H9 (cell line): ENCODE data around the gene CADM1. TPM values are rescaled to one million over a fixed set of nuclear protein-coding genes. Genes with fewer than 3 reads are reported as not detected.

ENCODE experiments used
- DNase-seq: peaks from one replicate; pipeline ENCODE4 v3.0.0-alpha.2; 2017
- H2AFZ ChIP-seq: one replicate; pipeline ENCODE4 v1.6.1; 2013; ENCODE audit warnings: mild to moderate bottlenecking, low read length, control low read depth, moderate library complexity
- H2AK5ac ChIP-seq: 2 replicates; pipeline ENCODE4 v1.6.1; 2013; ENCODE audit warnings: low read length, control low read depth, mixed read lengths; ENCODE audit not compliant: insufficient read length
- H2BK120ac ChIP-seq: one replicate; pipeline ENCODE4 v1.6.1; 2013; ENCODE audit warnings: low read depth, mild to moderate bottlenecking, low read length, control low read depth, inconsistent platforms; ENCODE audit not compliant: poor library complexity, severe bottlenecking
- H2BK12ac ChIP-seq: 2 replicates; pipeline ENCODE4 v1.6.1; 2013; ENCODE audit warnings: low read length, control low read depth, mixed read lengths, low read depth; ENCODE audit not compliant: insufficient read length
- H2BK15ac ChIP-seq: 2 replicates; pipeline ENCODE4 v1.6.1; 2013; ENCODE audit warnings: low read depth, low read length, control low read depth
- H2BK20ac ChIP-seq: one replicate; pipeline ENCODE4 v1.6.1; 2013; ENCODE audit warnings: low read depth, mild to moderate bottlenecking, low read length, control low read depth, inconsistent platforms; ENCODE audit not compliant: poor library complexity, severe bottlenecking
- H2BK5ac ChIP-seq: 2 replicates; pipeline ENCODE4 v1.6.1; 2013; ENCODE audit warnings: low read length, control low read depth, mixed read lengths; ENCODE audit not compliant: insufficient read length
- H3K14ac ChIP-seq: 2 replicates; pipeline ENCODE4 v1.6.1; 2013; ENCODE audit warnings: low read length, control low read depth; ENCODE audit not compliant: insufficient read depth
- H3K18ac ChIP-seq: 2 replicates; pipeline ENCODE4 v1.6.1; 2013; ENCODE audit warnings: low read depth, mild to moderate bottlenecking, mixed read lengths, low read length, control low read depth; ENCODE audit not compliant: insufficient read length
- H3K23ac ChIP-seq: 2 replicates; pipeline ENCODE4 v1.6.1; 2013; ENCODE audit warnings: low read length, control low read depth, mixed read lengths, low read depth; ENCODE audit not compliant: insufficient read length
- H3K23me2 ChIP-seq: 2 replicates; pipeline ENCODE4 v1.6.1; 2013; ENCODE audit warnings: low read depth, mild to moderate bottlenecking, mixed read lengths, low read length, control low read depth; ENCODE audit not compliant: insufficient read length, poor library complexity, severe bottlenecking
- H3K27ac ChIP-seq: 2 replicates; pipeline ENCODE4 v1.5.1; 2013; ENCODE audit warnings: low read length, control low read depth, mixed read lengths, low read depth; ENCODE audit not compliant: insufficient read length
- H3K27me3 ChIP-seq: 2 replicates; pipeline ENCODE4 v1.6.1; 2013; ENCODE audit warnings: low read length, control low read depth, inconsistent platforms; ENCODE audit not compliant: insufficient read depth
- H3K4ac ChIP-seq: 2 replicates; pipeline ENCODE4 v1.6.1; 2013; ENCODE audit warnings: low read depth, mild to moderate bottlenecking, control low read depth, inconsistent platforms, low read length, moderate library complexity
- H3K4me1 ChIP-seq: 2 replicates; pipeline ENCODE4 v1.6.1; 2013; ENCODE audit warnings: low read length, control low read depth, inconsistent platforms; ENCODE audit not compliant: insufficient read depth
- H3K4me2 ChIP-seq: 2 replicates; pipeline ENCODE4 v1.6.1; 2013; ENCODE audit warnings: low read length, control low read depth, mixed read lengths; ENCODE audit not compliant: insufficient read length, insufficient read depth
- H3K56ac ChIP-seq: 2 replicates; pipeline ENCODE4 v1.6.1; 2013; ENCODE audit warnings: low read depth, mild to moderate bottlenecking, mixed read lengths, low read length, control low read depth; ENCODE audit not compliant: insufficient read length
- H3K79me1 ChIP-seq: 2 replicates; pipeline ENCODE4 v1.6.1; 2013; ENCODE audit warnings: low read depth, mild to moderate bottlenecking, moderate library complexity, low read length, control low read depth, inconsistent platforms; ENCODE audit not compliant: insufficient read depth, poor library complexity, severe bottlenecking
- H3K79me2 ChIP-seq: 2 replicates; pipeline ENCODE4 v1.6.1; 2013; ENCODE audit warnings: low read length, control low read depth, inconsistent platforms; ENCODE audit not compliant: insufficient read depth
- H3K9ac ChIP-seq: 2 replicates; pipeline ENCODE4 v1.6.1; 2013; ENCODE audit warnings: low read length, control low read depth, mixed read lengths; ENCODE audit not compliant: insufficient read length; ENCODE audit errors: extremely low read depth
- H3K9me3 ChIP-seq: one replicate; pipeline ENCODE4 v1.6.1; 2013; ENCODE audit warnings: low read depth, low read length, inconsistent platforms; ENCODE audit not compliant: control insufficient read depth
- H3T11ph ChIP-seq: one replicate; pipeline ENCODE4 v1.6.1; 2013; ENCODE audit warnings: mild to moderate bottlenecking, low read length, control low read depth, inconsistent platforms
- H4K20me1 ChIP-seq: one replicate; pipeline ENCODE4 v1.6.1; 2013; ENCODE audit not compliant: control insufficient read depth, insufficient read length, insufficient read depth
- H4K5ac ChIP-seq: 2 replicates; pipeline ENCODE4 v1.6.1; 2013; ENCODE audit warnings: low read depth, mild to moderate bottlenecking, mixed read lengths, low read length, control low read depth; ENCODE audit not compliant: insufficient read length
- H4K8ac ChIP-seq: replicated peaks from 2 replicates; pipeline ENCODE4 v1.6.1; 2013; ENCODE audit warnings: low read length, control low read depth, mixed read lengths, low read depth; ENCODE audit not compliant: insufficient read length
- H4K91ac ChIP-seq: 2 replicates; pipeline ENCODE4 v1.6.1; 2013; ENCODE audit warnings: low read depth, mild to moderate bottlenecking, moderate library complexity, mixed read lengths, low read length, control low read depth; ENCODE audit not compliant: insufficient read length
- H3K27ac Mint-ChIP-seq, 3 experiments: 2 replicates in 2 of 3; 3 replicates in 1 of 3; pipeline ENCODE4 v1.8.0; 2020 to 2021; ENCODE audit warnings: mixed read lengths in 3 of 3, mild to moderate bottlenecking in 1 of 3, moderate library complexity in 1 of 3
- H3K27me3 Mint-ChIP-seq: 2 replicates; pipeline ENCODE4 v1.8.0; 2021; ENCODE audit warnings: low read depth, mild to moderate bottlenecking, moderate library complexity, mixed read lengths
- H3K36me3 Mint-ChIP-seq, 3 experiments: 2 replicates in 2 of 3; 3 replicates in 1 of 3; pipeline ENCODE4 v1.8.0; 2020 to 2021; ENCODE audit warnings: low read depth in 3 of 3, mixed read lengths in 3 of 3; ENCODE audit not compliant: insufficient read depth in 1 of 3
- H3K4me1 Mint-ChIP-seq, 2 experiments: 2 replicates each; pipeline ENCODE4 v1.8.0; 2020; ENCODE audit warnings: mixed read lengths in 2 of 2
- H3K4me3 Mint-ChIP-seq, 2 experiments: 2 replicates in 1 of 2; 3 replicates in 1 of 2; pipeline ENCODE4 v1.8.0; 2020 to 2021; ENCODE audit warnings: mild to moderate bottlenecking in 2 of 2, mixed read lengths in 2 of 2, moderate library complexity in 1 of 2
- H3K9me3 Mint-ChIP-seq, 2 experiments: 2 replicates in 1 of 2; 3 replicates in 1 of 2; pipeline ENCODE4 v1.8.0; 2020; ENCODE audit warnings: mild to moderate bottlenecking in 2 of 2, mixed read lengths in 2 of 2, moderate library complexity in 1 of 2
- WGBS: extraction: QIAGEN DNeasy Blood & Tissue Kit; methylation state at CpG from one replicate; pipeline ENCODE4 v1.1.7; 2013; ENCODE audit warnings: missing lambda C conversion rate, low lambda C conversion rate, mixed read lengths; ENCODE audit not compliant: insufficient read length; ENCODE audit errors: extremely low coverage; 5-methylcytosine and 5-hydroxymethylcytosine counted together
- total RNA-seq: library from RNA; stranded (reverse); gene quantifications from 2 replicates; pipeline ENCODE4 v1.2.1, GENCODE V29; 2021
- TF ChIP-seq, protein P1 (sequence below): fragments of 200-600 bp; sonication (generic); conservative IDR thresholded peaks from 3 replicates; pipeline ENCODE4 v1.8.0; 2021; ENCODE audit warnings: antibody characterized with exemption, mild to moderate bottlenecking

The CADM1 gene
- total RNA-seq, 1 experiment from 2014 or later, result 11.9 TPM

DNA sequence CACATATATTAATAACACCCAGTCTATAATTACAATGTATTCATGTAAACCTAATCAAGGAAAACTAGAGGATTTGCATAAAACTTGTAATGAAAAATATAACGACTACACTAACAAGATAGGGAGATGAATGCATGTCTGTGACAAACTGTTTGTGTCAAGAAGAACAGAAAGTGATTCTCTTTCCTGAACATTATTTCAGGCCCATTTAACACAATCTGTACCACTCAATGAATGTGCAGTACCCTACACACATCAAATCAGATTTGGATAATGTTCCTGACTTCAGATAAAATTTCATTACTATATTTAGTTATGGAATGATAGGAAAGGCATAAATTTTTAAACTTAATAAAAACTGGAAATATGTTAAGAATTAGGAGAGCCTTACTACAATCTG lies 93.1 kb downstream of the CADM1 start:
- Histone ChIP-seq H2AK5ac (no peak overlapping the region), H4K91ac (no peak overlapping the region), H2BK20ac (no peak overlapping the region), H3K4ac (no peak overlapping the region), H3K23me2 (no peaks in the 10 kb centered on the region), H2BK5ac (no peak overlapping the region), H3K79me2 (no peaks in the 10 kb centered on the region), H3K4me1 (peaks cover 4% of the 10 kb centered on the region; the same call in 1 of the 2 replicates), H3T11ph (no peak overlapping the region), H3K18ac (no peak overlapping the region), H3K27me3 (no peaks in the 10 kb centered on the region), H4K8ac (no peak overlapping the region), H3K27ac (no peak overlapping the region), H3K9me3 (no peaks in the 10 kb centered on the region), H4K20me1 (no peaks in the 10 kb centered on the region), H2AFZ (no peak overlapping the region), H3K56ac (no peak overlapping the region), H3K14ac (no peak overlapping the region), H3K4me2 (no peak overlapping the region), H2BK15ac (no peak overlapping the region), H2BK12ac (no peak overlapping the region), H2BK120ac (no peak overlapping the region), H3K79me1 (no peaks in the 10 kb centered on the region), H4K5ac (no peak overlapping the region), H3K9ac (no peak overlapping the region), H3K23ac (no peak overlapping the region)
- no peak for DNase-seq
- peaks cover 39 to 41% of the 10 kb centered on the region in 2 experiments for H3K4me1 Mint-ChIP-seq
- no peaks in the 10 kb centered on the region; a peak in 1 of 5 replicates for H3K9me3 Mint-ChIP-seq
- TF ChIP-seq, protein P1, sequence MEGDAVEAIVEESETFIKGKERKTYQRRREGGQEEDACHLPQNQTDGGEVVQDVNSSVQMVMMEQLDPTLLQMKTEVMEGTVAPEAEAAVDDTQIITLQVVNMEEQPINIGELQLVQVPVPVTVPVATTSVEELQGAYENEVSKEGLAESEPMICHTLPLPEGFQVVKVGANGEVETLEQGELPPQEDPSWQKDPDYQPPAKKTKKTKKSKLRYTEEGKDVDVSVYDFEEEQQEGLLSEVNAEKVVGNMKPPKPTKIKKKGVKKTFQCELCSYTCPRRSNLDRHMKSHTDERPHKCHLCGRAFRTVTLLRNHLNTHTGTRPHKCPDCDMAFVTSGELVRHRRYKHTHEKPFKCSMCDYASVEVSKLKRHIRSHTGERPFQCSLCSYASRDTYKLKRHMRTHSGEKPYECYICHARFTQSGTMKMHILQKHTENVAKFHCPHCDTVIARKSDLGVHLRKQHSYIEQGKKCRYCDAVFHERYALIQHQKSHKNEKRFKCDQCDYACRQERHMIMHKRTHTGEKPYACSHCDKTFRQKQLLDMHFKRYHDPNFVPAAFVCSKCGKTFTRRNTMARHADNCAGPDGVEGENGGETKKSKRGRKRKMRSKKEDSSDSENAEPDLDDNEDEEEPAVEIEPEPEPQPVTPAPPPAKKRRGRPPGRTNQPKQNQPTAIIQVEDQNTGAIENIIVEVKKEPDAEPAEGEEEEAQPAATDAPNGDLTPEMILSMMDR, result no peak
- H3K4me3 Mint-ChIP-seq, result no peak overlapping the region
- H3K36me3 Mint-ChIP-seq, result no peaks in the 10 kb centered on the region
- WGBS, result no CpG with 5 or more reads among the region's 1 CpG
- no peak overlapping the region for H3K27ac Mint-ChIP-seq
- peaks cover 11% of the 10 kb centered on the region for H3K27me3 Mint-ChIP-seq
